Peyer's patch (tissue), 4 donors: Measurements from ENCODE around the gene PLN.

ENCODE experiments used
- CTCF ChIP-seq, 6 experiments: fragments of 450-650 bp in 4 of 6; fragments of 200-600 bp in 2 of 6; sonication (generic) in 1 of 6; IDR thresholded peaks; one replicate each; pipeline ENCODE4 v1.5.1; 2017 to 2019; ENCODE audit warnings: antibody characterized with exemption in 6 of 6, mild to moderate bottlenecking in 3 of 6, moderate library complexity in 1 of 6
- POLR2A ChIP-seq, 2 donors: fragments of 450-650 bp; IDR thresholded peaks; one replicate each; pipeline ENCODE4 v1.5.1; 2017; ENCODE audit warnings: antibody characterized with exemption in 2 of 2, mild to moderate bottlenecking in 2 of 2, moderate library complexity in 2 of 2

GRCh38 chr6:118591897-118592296 is 43.8 kb downstream of the PLN start:
- no peak for TF ChIP-seq CTCF (IDR thresholded peaks at IDR 0.05)
- TF ChIP-seq POLR2A (IDR thresholded peaks at IDR 0.05), result no peak
